Mesendoderm (in vitro differentiated cells): ENCODE data around the gene FOXD3.

Experiments used
- DNase-seq: peaks from one replicate; pipeline ENCODE4 v3.0.0; 2013
- H2AK5ac ChIP-seq: 2 replicates; pipeline ENCODE4 v1.6.1; 2013; ENCODE audit warnings: low read length, inconsistent platforms
- H2BK120ac ChIP-seq: 2 replicates; pipeline ENCODE4 v1.6.1; 2013; ENCODE audit warnings: low read depth, mild to moderate bottlenecking, low read length, moderate library complexity, mixed read lengths
- H2BK15ac ChIP-seq: replicated peaks from 2 replicates; pipeline ENCODE4 v1.6.1; 2013; ENCODE audit warnings: low read depth, mild to moderate bottlenecking, moderate library complexity
- H2BK5ac ChIP-seq: 2 replicates; pipeline ENCODE4 v1.6.1; 2013; ENCODE audit warnings: low read length, inconsistent platforms
- H3K18ac ChIP-seq: 2 replicates; pipeline ENCODE4 v1.6.1; 2013; ENCODE audit warnings: mild to moderate bottlenecking, low read length, mixed read lengths
- H3K23ac ChIP-seq: one replicate; pipeline ENCODE4 v1.6.1; 2013; ENCODE audit warnings: low read length
- H3K27ac ChIP-seq: 2 replicates; pipeline ENCODE4 v1.5.1; 2013; ENCODE audit warnings: low read depth, mild to moderate bottlenecking, inconsistent platforms, low read length, moderate library complexity
- H3K27me3 ChIP-seq: 2 replicates; pipeline ENCODE4 v1.6.1; 2013; ENCODE audit warnings: low read length, control low read depth, mild to moderate bottlenecking, inconsistent platforms; ENCODE audit not compliant: insufficient read depth, poor library complexity
- H3K36me3 ChIP-seq: 2 replicates; pipeline ENCODE4 v1.6.1; 2013; ENCODE audit warnings: low read length, inconsistent platforms; ENCODE audit not compliant: control insufficient read depth, insufficient read depth
- H3K4ac ChIP-seq: one replicate; pipeline ENCODE4 v1.6.1; 2013; ENCODE audit warnings: low read depth, mild to moderate bottlenecking, low read length, moderate library complexity
- H3K4me1 ChIP-seq: 2 replicates; pipeline ENCODE4 v1.6.1; 2013; ENCODE audit warnings: low read depth, low read length, inconsistent platforms; ENCODE audit not compliant: control insufficient read depth
- H3K4me2 ChIP-seq: 2 replicates; pipeline ENCODE4 v1.6.1; 2013; ENCODE audit warnings: low read length
- H3K4me3 ChIP-seq: 2 replicates; pipeline ENCODE4 v1.5.1; 2013; ENCODE audit warnings: mild to moderate bottlenecking, low read length
- H3K56ac ChIP-seq: one replicate; pipeline ENCODE4 v1.6.1; 2013; ENCODE audit warnings: low read length
- H3K79me1 ChIP-seq: 2 replicates; pipeline ENCODE4 v1.6.1; 2013; ENCODE audit warnings: low read length, inconsistent platforms
- H3K79me2 ChIP-seq: 2 replicates; pipeline ENCODE4 v1.6.1; 2013; ENCODE audit warnings: mild to moderate bottlenecking, low read length; ENCODE audit not compliant: control insufficient read depth, insufficient read depth
- H3K9ac ChIP-seq: 2 replicates; pipeline ENCODE4 v1.6.1; 2013; ENCODE audit warnings: low read length, inconsistent platforms
- H4K5ac ChIP-seq: one replicate; pipeline ENCODE4 v1.6.1; 2013; ENCODE audit warnings: low read length
- H4K8ac ChIP-seq: one replicate; pipeline ENCODE4 v1.6.1; 2013; ENCODE audit warnings: low read depth, mild to moderate bottlenecking, control low read depth, low read length, moderate library complexity
- WGBS: extraction: QIAGEN DNeasy Blood & Tissue Kit; methylation state at CpG from one replicate; pipeline ENCODE4 v1.1.7; 2013; ENCODE audit warnings: low lambda C conversion rate, missing lambda C conversion rate; ENCODE audit not compliant: insufficient coverage; ENCODE audit errors: extremely low coverage; 5-methylcytosine and 5-hydroxymethylcytosine counted together

The FOXD3 gene

DNA sequence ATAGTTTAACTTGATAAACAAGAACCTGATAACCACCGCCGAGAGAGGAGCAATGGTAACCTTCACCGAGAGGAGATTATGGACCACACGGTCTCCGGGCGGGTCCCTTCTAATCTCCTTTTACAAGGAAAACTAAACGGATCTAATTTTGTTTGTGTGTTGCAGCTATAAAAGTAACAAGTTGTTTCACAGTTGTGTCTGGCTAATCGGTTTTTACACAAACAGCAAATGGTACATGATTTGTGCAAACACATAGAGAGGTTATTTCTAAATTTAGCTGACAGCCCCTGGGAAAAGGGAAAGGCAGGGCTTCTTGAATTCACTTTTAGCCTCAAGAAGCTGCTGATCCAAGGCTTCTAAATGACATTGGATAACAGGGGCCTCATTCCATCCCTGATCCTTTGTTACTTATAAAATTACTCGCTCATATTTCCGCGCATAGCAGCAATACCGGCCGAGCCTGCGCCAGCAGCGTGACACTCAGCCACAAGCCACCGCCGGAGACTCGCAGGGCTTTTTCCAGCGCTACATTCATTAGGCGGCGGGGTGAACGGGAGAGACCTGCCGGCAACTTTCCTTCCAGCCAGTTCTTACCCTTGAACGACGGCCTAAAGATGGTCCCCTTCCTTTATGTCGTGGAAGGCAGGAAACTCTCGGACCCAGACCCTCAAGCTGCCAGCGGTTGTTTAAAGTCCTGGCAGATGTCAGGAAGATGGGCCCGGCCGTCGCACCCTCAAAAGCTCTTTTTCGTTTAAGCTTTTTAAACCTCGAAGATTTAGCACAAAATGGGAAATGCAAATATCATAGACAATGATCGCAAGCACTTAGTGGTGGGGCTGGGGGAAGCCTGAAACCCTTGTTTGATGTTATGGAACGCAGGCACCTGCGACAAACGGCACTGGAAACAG lies 4.4 kb downstream of the FOXD3 start:
- Histone ChIP-seq H3K79me1 (no peaks in the 10 kb centered on the region), H3K23ac (no peak overlapping the region), H3K4ac (no peak overlapping the region), H4K5ac (no peak overlapping the region), H3K9ac (no peak overlapping the region), H3K27ac (no peak overlapping the region), H3K36me3 (no peaks in the 10 kb centered on the region), H3K4me1 (no peaks in the 10 kb centered on the region), H3K79me2 (no peaks in the 10 kb centered on the region), H3K27me3 (peaks cover 59% of the 10 kb centered on the region), H2BK5ac (no peak overlapping the region), H2AK5ac (no peak overlapping the region), H3K18ac (no peak overlapping the region), H2BK15ac (no peak overlapping the region), H3K4me3 (no peak overlapping the region), H3K4me2 (peak overlapping the region; percentile 4), H2BK120ac (no peak overlapping the region), H3K56ac (no peak overlapping the region), H4K8ac (no peak overlapping the region)
- peak; percentile 38 for DNase-seq
- WGBS = no CpG with 5 or more reads among the region's 37 CpGs

- H3K27ac ChIP-seq = no peak overlapping the region
- H2BK5ac ChIP-seq = no peak overlapping the region
- no peak overlapping the region for H3K9ac ChIP-seq
- H2AK5ac ChIP-seq = no peak overlapping the region
- no peak overlapping the region for H2BK15ac ChIP-seq
- H3K56ac ChIP-seq = no peak overlapping the region
- H3K4me1 ChIP-seq = no peaks in the 10 kb centered on the region
- H3K18ac ChIP-seq = no peak overlapping the region
- no peak overlapping the region for H2BK120ac ChIP-seq
- no peak overlapping the region for H3K4ac ChIP-seq
- no peak overlapping the region for H4K5ac ChIP-seq
- no peak overlapping the region for H4K8ac ChIP-seq
- H3K23ac ChIP-seq = no peak overlapping the region
- H3K4me2 ChIP-seq = no peak overlapping the region
- H3K79me1 ChIP-seq = no peaks in the 10 kb centered on the region
- H3K36me3 ChIP-seq = no peaks in the 10 kb centered on the region
- H3K27me3 ChIP-seq = peaks cover 59% of the 10 kb centered on the region
- no peak overlapping the region for H3K4me3 ChIP-seq
- peak; percentile 89 for DNase-seq
- WGBS = no CpG with 5 or more reads among the region's 25 CpGs
- H3K79me2 ChIP-seq = no peaks in the 10 kb centered on the region
Measured at GRCh38 chr1:63327417-63328054, 5.2 kb downstream of the FOXD3 start.

- Histone ChIP-seq H3K4me2 (no peak overlapping the region), H3K23ac (no peak overlapping the region), H3K9ac (no peak overlapping the region), H4K5ac (no peak overlapping the region), H3K36me3 (no peaks in the 10 kb centered on the region), H3K18ac (no peak overlapping the region), H3K4me3 (no peak overlapping the region), H3K4ac (no peak overlapping the region), H3K27me3 (peaks cover 53% of the 10 kb centered on the region), H2BK5ac (no peak overlapping the region), H4K8ac (no peak overlapping the region), H3K79me2 (no peaks in the 10 kb centered on the region), H2AK5ac (no peak overlapping the region), H3K4me1 (no peaks in the 10 kb centered on the region), H3K79me1 (no peaks in the 10 kb centered on the region), H3K27ac (no peak overlapping the region), H2BK15ac (no peak overlapping the region), H2BK120ac (no peak overlapping the region), H3K56ac (no peak overlapping the region)
- no CpG with 5 or more reads among the region's 8 CpGs for WGBS
- no peak for DNase-seq
Measured at GRCh38 chr1:63328122-63328521, 5.8 kb downstream of the FOXD3 start.

DNA sequence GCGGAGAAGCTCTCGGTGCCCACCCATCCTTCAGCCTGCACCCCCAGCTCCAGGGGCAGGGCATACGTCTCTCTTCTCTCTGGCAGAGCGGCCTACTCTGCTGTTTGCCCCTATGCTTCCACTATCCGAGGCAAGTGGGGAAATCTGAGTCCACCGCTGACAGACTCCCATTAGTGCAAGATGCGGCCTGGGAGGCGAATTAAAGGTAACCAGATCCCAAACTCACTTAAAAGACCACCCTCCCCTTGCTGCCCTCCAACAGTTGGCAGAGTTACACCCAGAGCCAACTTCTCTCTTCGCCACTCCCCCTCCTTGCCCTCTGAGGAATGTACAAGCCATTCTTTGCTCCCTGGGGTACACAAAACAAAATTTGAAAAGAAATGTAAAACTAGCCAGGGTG lies 6.4 kb downstream of the FOXD3 start:
- no peak overlapping the region for H2BK15ac ChIP-seq
- H3K27me3 ChIP-seq = peaks cover 47% of the 10 kb centered on the region
- H3K36me3 ChIP-seq = no peaks in the 10 kb centered on the region
- H2BK120ac ChIP-seq = no peak overlapping the region
- no peaks in the 10 kb centered on the region for H3K79me1 ChIP-seq
- H2AK5ac ChIP-seq = no peak overlapping the region
- no peaks in the 10 kb centered on the region for H3K4me1 ChIP-seq
- no CpG with 5 or more reads among the region's 9 CpGs for WGBS
- no peak overlapping the region for H3K56ac ChIP-seq
- H2BK5ac ChIP-seq = no peak overlapping the region
- H3K9ac ChIP-seq = no peak overlapping the region
- no peak overlapping the region for H3K23ac ChIP-seq
- no peak overlapping the region for H3K18ac ChIP-seq
- H3K4me2 ChIP-seq = no peak overlapping the region
- H4K5ac ChIP-seq = no peak overlapping the region
- DNase-seq = no peak
- H3K27ac ChIP-seq = no peak overlapping the region
- H4K8ac ChIP-seq = no peak overlapping the region
- H3K79me2 ChIP-seq = no peaks in the 10 kb centered on the region
- no peak overlapping the region for H3K4ac ChIP-seq
- no peak overlapping the region for H3K4me3 ChIP-seq

- Histone ChIP-seq H3K18ac (peak overlapping the region; percentile 0), H2AK5ac (no peak overlapping the region), H3K23ac (no peak overlapping the region), H3K36me3 (no peaks in the 10 kb centered on the region), H4K5ac (no peak overlapping the region), H3K79me1 (no peaks in the 10 kb centered on the region), H3K27me3 (peaks cover 38% of the 10 kb centered on the region), H4K8ac (no peak overlapping the region), H3K79me2 (no peaks in the 10 kb centered on the region), H3K4me2 (peak overlapping the region; percentile 71), H2BK5ac (no peak overlapping the region), H3K4me1 (no peaks in the 10 kb centered on the region), H3K56ac (peak overlapping the region; percentile 59), H3K4me3 (no peak overlapping the region), H3K9ac (peak overlapping the region; percentile 12), H2BK120ac (no peak overlapping the region), H3K27ac (no peak overlapping the region), H2BK15ac (no peak overlapping the region), H3K4ac (no peak overlapping the region)
- no CpG with 5 or more reads among the region's 50 CpGs for WGBS
- DNase-seq = no peak
Measured at GRCh38 chr1:63329621-63330330, 7.4 kb downstream of the FOXD3 start.
